Lower lobe of right lung (tissue), 2 donors: Measurements from ENCODE around the gene HOXA6. TPM values are rescaled to one million over a fixed set of nuclear protein-coding genes. Genes with fewer than 3 reads are reported as not detected.

Experiments
- ATAC-seq, 2 donors: fragments of 200-7000 bp; cut with Tn5 transposase; one replicate each; pipeline ENCODE4 v1.9.1; 2020 to 2022; ENCODE audit warnings: mild to moderate bottlenecking in 2 of 2, moderate library complexity in 2 of 2
- DNase-seq: peaks from one replicate; pipeline ENCODE4 v3.0.0-alpha.2; 2020
- H3K27ac ChIP-seq: fragments of 200-600 bp; one replicate; pipeline ENCODE4 v1.8.0; 2022
- H3K27me3 ChIP-seq: fragments of 200-600 bp; one replicate; pipeline ENCODE4 v1.8.0; 2022; ENCODE audit warnings: low read depth
- H3K36me3 ChIP-seq: fragments of 200-600 bp; one replicate; pipeline ENCODE4 v1.8.0; 2022; ENCODE audit warnings: mild to moderate bottlenecking
- H3K4me1 ChIP-seq: fragments of 200-600 bp; one replicate; pipeline ENCODE4 v1.8.0; 2022
- H3K4me3 ChIP-seq: fragments of 200-600 bp; one replicate; pipeline ENCODE4 v1.8.0; 2022; ENCODE audit warnings: mild to moderate bottlenecking
- H3K9me3 ChIP-seq: fragments of 200-600 bp; one replicate; pipeline ENCODE4 v1.8.0; 2022
- CTCF ChIP-seq: fragments of 200-600 bp; IDR thresholded peaks from one replicate; pipeline ENCODE4 v1.8.0; 2022; ENCODE audit warnings: antibody characterized with exemption, mild to moderate bottlenecking
- intact Hi-C: fragments of 100-400 bp; cut with DNase I; formaldehyde crosslinking; loops from one replicate; pipeline ENCODE4 v1.11.0; 2022
- total RNA-seq: library from RNA; stranded (reverse); fragmentation: NEBNext Ultra II Directional; extraction: Animal tissue kit (Norgen Biotek cat#: 25700); gene quantifications from one replicate; pipeline ENCODE4 v1.2.1, GENCODE V29; 2021
- donor health status: DM: no; HTN: yes; CAD: no; lungs with severe emphysema.

Gene HOXA6
- total RNA-seq, 1 donor from 2014 or later = 4.6 TPM

GRCh38 chr7:27155816-27156507, 8.4 kb upstream of the HOXA6 start:
- intact Hi-C loops = loop anchor here (10.0 kb wide), 1 partner anchor 781 kb away; no protein-coding TSS in a partner anchor
- DNase-seq = no peak
- no peaks in the 10 kb centered on the region for H3K36me3 ChIP-seq
- peaks cover 97% of the 10 kb centered on the region for H3K27me3 ChIP-seq
- H3K9me3 ChIP-seq = no peaks in the 10 kb centered on the region
- peak in 1 of 2 donors; percentile 2 for ATAC-seq
- no peak for TF ChIP-seq CTCF
- peaks cover 57% of the 10 kb centered on the region for H3K4me1 ChIP-seq
- peak overlapping the region; percentile 81 for H3K27ac ChIP-seq
- H3K4me3 ChIP-seq = peak overlapping the region; percentile 60

DNA sequence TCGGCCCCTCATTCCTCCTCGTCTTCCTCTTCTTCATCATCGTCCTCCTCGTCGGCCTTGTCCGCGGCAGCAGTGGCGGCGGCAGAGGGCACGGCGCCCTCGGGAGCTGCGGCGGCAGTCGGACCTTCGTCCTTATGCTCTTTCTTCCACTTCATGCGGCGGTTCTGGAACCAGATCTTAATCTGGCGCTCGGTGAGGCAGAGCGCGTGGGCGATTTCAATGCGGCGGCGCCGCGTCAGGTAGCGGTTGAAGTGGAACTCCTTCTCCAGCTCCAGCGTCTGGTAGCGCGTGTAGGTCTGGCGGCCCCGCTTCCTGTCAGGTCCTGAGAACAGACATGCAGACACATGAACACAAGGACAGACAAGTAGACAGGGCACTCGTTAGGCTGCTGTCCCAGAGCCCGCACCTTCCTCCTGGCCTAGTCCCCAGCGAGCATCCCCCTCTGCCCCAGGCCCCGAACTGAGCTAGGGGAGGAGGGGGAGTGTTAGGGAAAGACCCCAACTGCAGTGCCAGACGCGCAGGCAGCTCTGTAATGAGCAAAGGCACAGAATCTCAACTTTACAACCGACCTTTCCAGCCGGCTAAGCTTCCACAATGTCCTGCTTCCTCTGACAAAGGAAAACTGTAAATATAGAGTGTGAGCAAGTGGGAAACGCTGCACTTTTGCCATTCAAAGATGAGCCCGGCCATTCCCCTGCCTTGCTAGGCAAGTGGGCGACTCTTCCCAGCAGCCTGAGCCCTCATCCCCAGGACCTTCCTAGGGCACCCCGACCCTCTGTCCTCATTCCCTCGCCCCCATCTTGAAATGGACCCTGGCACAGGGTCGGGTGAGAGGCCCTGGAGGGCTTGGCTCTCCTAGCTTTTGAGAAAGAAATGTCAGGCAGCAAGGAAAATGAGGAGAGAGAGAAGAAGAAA, 7.6 kb upstream of the HOXA6 start:
- H3K27ac ChIP-seq = peak overlapping the region; percentile 81
- ATAC-seq (no peak), DNase-seq (no peak)
- peak overlapping the region; percentile 60 for H3K4me3 ChIP-seq
- peaks cover 94% of the 10 kb centered on the region for H3K27me3 ChIP-seq
- intact Hi-C loops = loop anchor here (10.0 kb wide), 1 partner anchor 780 kb away; no protein-coding TSS in a partner anchor
- H3K36me3 ChIP-seq = no peaks in the 10 kb centered on the region
- no peak for TF ChIP-seq CTCF
- no peaks in the 10 kb centered on the region for H3K9me3 ChIP-seq
- H3K4me1 ChIP-seq = peaks cover 58% of the 10 kb centered on the region

GRCh38 chr7:27154369-27154768, 6.8 kb upstream of the HOXA6 start:
- H3K4me1 ChIP-seq = peaks cover 57% of the 10 kb centered on the region

DNA sequence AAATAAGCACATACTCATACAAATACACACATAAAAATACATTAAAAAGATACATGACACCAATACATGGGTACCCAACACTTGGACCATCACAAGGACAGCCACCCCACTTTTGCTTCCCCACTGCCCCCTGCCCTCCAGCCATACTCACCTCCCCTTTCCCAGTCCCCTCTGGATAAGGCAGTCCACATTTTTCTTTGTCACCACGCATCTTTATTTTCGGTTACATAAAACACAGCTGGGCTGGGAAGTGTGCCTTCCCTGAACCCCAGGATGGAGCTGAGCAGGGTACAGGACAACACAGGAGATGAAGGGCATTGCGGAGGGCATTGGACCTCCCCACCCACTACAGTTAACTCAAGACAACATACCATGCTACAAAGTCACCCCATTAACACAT, 6.0 kb upstream of the HOXA6 start:
- Histone ChIP-seq H3K27me3 (peaks cover 94% of the 10 kb centered on the region), H3K27ac (no peak overlapping the region), H3K9me3 (no peaks in the 10 kb centered on the region), H3K4me3 (no peak overlapping the region), H3K4me1 (peaks cover 62% of the 10 kb centered on the region), H3K36me3 (no peaks in the 10 kb centered on the region)
- intact Hi-C loops = loop anchor here (10.0 kb wide), 1 partner anchor 779 kb away; no protein-coding TSS in a partner anchor
- ATAC-seq (no peak), DNase-seq (no peak)
- TF ChIP-seq CTCF = no peak

More at GRCh38 chr7:27154369-27154768, 6.8 kb upstream of the HOXA6 start:
- ATAC-seq = no peak
- peaks cover 94% of the 10 kb centered on the region for H3K27me3 ChIP-seq
- no peak for DNase-seq
- no peak for TF ChIP-seq CTCF
- no peak overlapping the region for H3K4me3 ChIP-seq
- no peaks in the 10 kb centered on the region for H3K9me3 ChIP-seq
- no peaks in the 10 kb centered on the region for H3K36me3 ChIP-seq
- H3K27ac ChIP-seq = no peak overlapping the region
- intact Hi-C loops = loop anchor here (10.0 kb wide), 1 partner anchor 780 kb away; no protein-coding TSS in a partner anchor

DNA sequence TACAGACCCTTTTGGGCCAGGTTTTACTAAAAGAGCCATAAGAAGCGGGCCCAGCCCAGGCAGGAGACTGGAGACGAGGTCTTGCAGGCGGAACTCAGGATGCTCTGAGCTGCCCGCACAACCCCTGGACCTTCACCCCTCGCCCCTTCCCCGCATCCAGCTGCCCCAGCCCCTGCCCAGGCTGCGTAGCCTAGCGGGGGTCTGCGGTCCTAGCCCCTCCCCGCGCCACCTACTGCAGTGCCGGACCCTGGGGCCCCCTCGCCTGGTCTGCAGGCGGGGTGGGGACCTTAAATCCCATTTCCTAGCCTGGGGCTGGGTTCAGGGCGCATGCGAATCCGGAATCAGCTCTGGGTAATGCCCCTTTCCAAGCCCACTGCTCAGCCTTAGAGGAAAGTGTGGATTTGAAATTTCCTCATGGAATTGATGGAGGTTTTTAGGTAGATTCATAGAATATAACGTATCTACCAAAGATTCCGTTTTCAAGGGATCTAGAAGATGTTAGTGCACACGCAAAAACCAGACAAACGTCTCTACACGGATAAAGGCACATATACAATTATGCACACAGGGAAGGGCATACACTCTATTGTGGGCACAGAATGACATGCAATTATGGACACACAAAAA, 5.4 kb upstream of the HOXA6 start:
- H3K9me3 ChIP-seq = no peaks in the 10 kb centered on the region
- no peaks in the 10 kb centered on the region for H3K36me3 ChIP-seq
- DNase-seq (peak; percentile 48), ATAC-seq (no peak)
- intact Hi-C loops = loop anchor here (10.0 kb wide), 1 partner anchor 778 kb away; no protein-coding TSS in a partner anchor
- peak overlapping the region; percentile 89 for H3K27ac ChIP-seq
- peak overlapping the region; percentile 60 for H3K4me3 ChIP-seq
- peaks cover 94% of the 10 kb centered on the region for H3K27me3 ChIP-seq
- TF ChIP-seq CTCF = no peak
- peaks cover 66% of the 10 kb centered on the region for H3K4me1 ChIP-seq
